COR-L47 (cell line): ENCODE results near the gene ZBTB7A.
A peak's percentile ranks its signal among the peaks of the same experiment; 100 is the strongest.

Source experiments
- DNase-seq: peaks from one replicate; lab custom pipeline; 2025; lab: John Stamatoyannopoulos, UW

The ZBTB7A gene

GRCh38 chr19:4035582-4035981 is 31.1 kb downstream of the ZBTB7A start:
- no peak for DNase-seq

- DNase-seq = no peak
These were observed 31.6 kb downstream of the ZBTB7A start for GRCh38 chr19:4035018-4035566.

- DNase-seq = no peak
These were observed 32.4 kb downstream of the ZBTB7A start for GRCh38 chr19:4034048-4035017.

GRCh38 chr19:4033028-4033956 is 33.4 kb downstream of the ZBTB7A start:
- DNase-seq = no peak

GRCh38 chr19:4032436-4032835 is 34.3 kb downstream of the ZBTB7A start:
- DNase-seq = peak; percentile 22

GRCh38 chr19:4031420-4031819 is 35.3 kb downstream of the ZBTB7A start:
- DNase-seq = no peak

GRCh38 chr19:4030981-4031380 is 35.7 kb downstream of the ZBTB7A start:
- DNase-seq = no peak

- DNase-seq = no peak
These were observed 36.1 kb downstream of the ZBTB7A start for GRCh38 chr19:4030552-4030951.

GRCh38 chr19:4029247-4029614 is 37.5 kb downstream of the ZBTB7A start:
- no peak for DNase-seq

- no peak for DNase-seq
These were observed 38.1 kb downstream of the ZBTB7A start for GRCh38 chr19:4028334-4029246.

- DNase-seq = no peak
These were observed 39.6 kb downstream of the ZBTB7A start for GRCh38 chr19:4027146-4027545.

GRCh38 chr19:4025317-4025716 is 41.4 kb downstream of the ZBTB7A start:
- no peak for DNase-seq

GRCh38 chr19:4023600-4024398 is 42.9 kb downstream of the ZBTB7A start:
- no peak for DNase-seq

- no peak for DNase-seq
These were observed 47.1 kb downstream of the ZBTB7A start for GRCh38 chr19:4019578-4019977.

GRCh38 chr19:4018775-4019504 is 47.8 kb downstream of the ZBTB7A start:
- no peak for DNase-seq

- no peak for DNase-seq
These were observed 48.5 kb downstream of the ZBTB7A start for GRCh38 chr19:4018140-4018613.

- DNase-seq = no peak
These were observed 49.6 kb downstream of the ZBTB7A start for GRCh38 chr19:4016903-4017638.

GRCh38 chr19:4016486-4016885 is 50.2 kb downstream of the ZBTB7A start:
- no peak for DNase-seq
